Muscle layer of duodenum (tissue), 2 donors: Measurements from ENCODE around the gene TEKT2.

ENCODE experiments used
- H3K27ac ChIP-seq: one replicate; pipeline ENCODE4 v1.7.0; 2013; ENCODE audit warnings: mild to moderate bottlenecking, low read length
- H3K27me3 ChIP-seq: one replicate; pipeline ENCODE4 v1.7.0; 2013; ENCODE audit warnings: low read depth, mild to moderate bottlenecking, control low read depth, low read length
- H3K36me3 ChIP-seq, 2 donors: one replicate each; pipeline ENCODE4 v1.7.0; 2013; ENCODE audit warnings: low read length in 2 of 2, control low read depth in 1 of 2, mild to moderate bottlenecking in 1 of 2; ENCODE audit not compliant: insufficient read depth in 2 of 2, control insufficient read depth in 1 of 2
- H3K4me1 ChIP-seq, 2 donors: one replicate each; pipeline ENCODE4 v1.7.0; 2013; ENCODE audit warnings: low read length in 2 of 2, mild to moderate bottlenecking in 2 of 2, control low read depth in 1 of 2, moderate library complexity in 1 of 2; ENCODE audit not compliant: insufficient read depth in 2 of 2, control insufficient read depth in 1 of 2
- H3K4me3 ChIP-seq, 2 donors: one replicate each; pipeline ENCODE4 v1.7.0; 2013; ENCODE audit warnings: low read length in 2 of 2, low read depth in 1 of 2, mild to moderate bottlenecking in 1 of 2
- H3K9me3 ChIP-seq, 2 donors: one replicate each; pipeline ENCODE4 v1.7.0; 2013; ENCODE audit warnings: low read length in 2 of 2, control low read depth in 1 of 2, mild to moderate bottlenecking in 1 of 2; ENCODE audit not compliant: control insufficient read depth in 1 of 2
- donor health status: healthy.

TEKT2 gene

DNA sequence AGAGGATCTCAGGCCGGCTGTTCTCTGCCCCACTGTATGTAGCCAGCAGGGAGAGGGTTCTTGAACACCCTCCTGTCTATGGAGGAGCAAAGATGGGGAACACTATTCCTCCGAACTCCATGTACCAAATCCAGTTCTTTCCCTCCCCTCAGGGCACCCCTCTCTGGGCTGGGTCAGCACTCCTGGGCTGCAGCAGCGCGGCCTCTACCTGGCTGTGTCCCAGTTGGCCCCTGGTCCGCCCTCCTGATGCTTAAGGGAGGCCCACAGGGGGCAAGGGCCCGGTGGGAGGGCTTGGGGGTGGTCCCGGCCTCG is 4.3 kb downstream of the TEKT2 start:
- Histone ChIP-seq H3K4me3 (peak overlapping the region; percentile 94 to 95), H3K27ac (peak overlapping the region; percentile 45), H3K4me1 (peaks cover 0 to 39% of the 10 kb centered on the region in 2 donors)

DNA sequence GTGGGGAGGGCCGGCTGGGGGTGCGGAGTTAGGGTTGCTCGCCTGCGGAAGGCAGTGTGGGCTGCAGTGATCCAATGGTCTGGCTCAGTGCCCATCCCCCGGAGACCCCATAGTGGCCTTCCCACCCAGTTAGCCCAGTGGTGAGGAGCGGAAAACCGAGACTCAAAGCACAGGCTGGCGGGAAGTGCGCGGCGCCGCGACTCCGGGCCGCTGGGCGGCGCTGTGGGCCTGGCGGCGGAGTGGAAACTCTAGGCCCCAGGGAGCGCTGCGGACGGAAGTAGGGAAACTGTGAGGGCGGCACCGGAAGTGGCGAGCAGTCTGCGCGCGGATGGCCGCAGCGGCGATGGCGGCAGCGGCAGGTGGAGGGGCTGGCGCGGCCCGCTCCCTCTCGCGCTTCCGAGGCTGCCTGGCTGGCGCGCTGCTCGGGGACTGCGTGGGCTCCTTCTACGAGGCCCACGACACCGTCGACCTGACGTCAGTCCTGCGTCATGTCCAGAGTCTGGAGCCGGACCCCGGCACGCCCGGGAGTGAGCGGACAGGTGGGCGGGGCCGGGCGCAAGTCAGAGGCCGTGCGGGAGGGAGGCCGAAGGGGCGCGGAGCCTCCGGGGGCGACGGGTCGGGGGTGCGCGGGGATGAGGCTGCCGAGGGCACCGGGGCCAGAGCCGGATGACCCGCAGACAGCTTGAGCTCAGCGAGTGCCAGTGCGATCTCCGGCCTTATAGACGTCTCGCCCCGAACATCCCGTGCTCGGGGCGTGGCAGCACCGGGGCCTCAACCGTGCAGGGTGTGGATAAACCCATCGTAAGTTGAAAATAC is 4.9 kb downstream of the TEKT2 start, which contains the start of gene ADPRS:
TSS of gene ADPRS (plus strand) at position 316 of the 816 bp plus-strand sequence. CDS start at position 329, 13 bp downstream.
- Histone ChIP-seq H3K27me3 (no peaks in the 10 kb centered on the region), H3K9me3 (no peaks in the 10 kb centered on the region), H3K36me3 (peaks cover 21 to 28% of the 10 kb centered on the region in 2 donors), H3K4me3 (peak within 1 kb of the TSS; percentile 94 to 95), H3K4me1 (peaks cover 0 to 39% of the 10 kb centered on the region in 2 donors), H3K27ac (peak within 1 kb of the TSS; percentile 83)

More for the DNA sequence above, 4.3 kb downstream of the TEKT2 start:
- Histone ChIP-seq H3K9me3 (no peaks in the 10 kb centered on the region), H3K36me3 (peaks cover 16 to 22% of the 10 kb centered on the region in 2 donors), H3K27me3 (no peaks in the 10 kb centered on the region)

- Histone ChIP-seq H3K27me3 (no peaks in the 10 kb centered on the region), H3K4me3 (peak overlapping the region; percentile 94 to 95), H3K4me1 (peaks cover 0 to 35% of the 10 kb centered on the region in 2 donors), H3K36me3 (peaks cover 29 to 36% of the 10 kb centered on the region in 2 donors), H3K27ac (peak overlapping the region; percentile 83), H3K9me3 (no peaks in the 10 kb centered on the region)
Measured at GRCh38 chr1:36089393-36090121, 5.7 kb downstream of the TEKT2 start.

GRCh38 chr1:36091141-36091540 is 7.2 kb downstream of the TEKT2 start:
- Histone ChIP-seq H3K36me3 (peaks cover 37 to 49% of the 10 kb centered on the region in 2 donors), H3K27ac (no peak overlapping the region), H3K9me3 (no peaks in the 10 kb centered on the region), H3K27me3 (no peaks in the 10 kb centered on the region), H3K4me1 (peaks cover 0 to 35% of the 10 kb centered on the region in 2 donors), H3K4me3 (no peak overlapping the region)

GRCh38 chr1:36091698-36092097 is 7.8 kb downstream of the TEKT2 start:
- H3K9me3 ChIP-seq = no peaks in the 10 kb centered on the region
- H3K27ac ChIP-seq = no peak overlapping the region
- peaks cover 0 to 35% of the 10 kb centered on the region in 2 donors for H3K4me1 ChIP-seq
- peaks cover 39 to 54% of the 10 kb centered on the region in 2 donors for H3K36me3 ChIP-seq
- no peaks in the 10 kb centered on the region for H3K27me3 ChIP-seq
- H3K4me3 ChIP-seq = no peak overlapping the region

DNA sequence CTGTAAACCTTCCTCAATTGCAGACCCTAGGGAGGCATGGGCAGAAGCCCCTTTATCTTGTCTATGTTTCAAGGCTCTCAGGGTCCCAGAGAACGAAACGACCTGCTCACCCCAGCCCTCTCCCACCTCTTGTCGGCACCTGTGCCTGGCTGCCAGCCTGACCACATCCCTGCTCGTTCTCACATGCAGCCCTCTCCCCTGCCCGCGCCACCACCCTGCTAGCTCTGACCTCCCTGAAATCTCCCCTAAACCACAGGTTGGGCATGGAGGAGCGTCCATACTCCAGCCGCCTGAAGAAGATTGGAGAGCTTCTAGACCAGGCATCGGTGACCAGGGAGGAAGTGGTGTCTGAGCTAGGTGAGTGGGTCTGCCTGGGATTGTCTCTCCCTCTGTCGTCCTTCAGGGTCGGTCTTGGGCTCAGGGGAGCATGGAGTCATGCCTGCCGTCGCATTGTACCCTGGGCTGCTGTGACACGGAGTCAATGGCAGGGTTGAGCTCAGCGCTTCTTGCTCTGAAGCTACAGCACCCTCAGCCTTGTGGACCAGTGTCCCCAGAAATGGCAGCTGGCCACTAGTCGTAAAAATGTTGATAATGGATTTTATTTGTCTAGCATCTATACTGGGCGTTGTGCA is 8.4 kb downstream of the TEKT2 start:
- H3K4me3 ChIP-seq = no peak overlapping the region
- peaks cover 0 to 35% of the 10 kb centered on the region in 2 donors for H3K4me1 ChIP-seq
- no peak overlapping the region for H3K27ac ChIP-seq
- no peaks in the 10 kb centered on the region for H3K27me3 ChIP-seq
- H3K36me3 ChIP-seq = peaks cover 39 to 54% of the 10 kb centered on the region in 2 donors
- no peaks in the 10 kb centered on the region for H3K9me3 ChIP-seq

- Histone ChIP-seq H3K27me3 (no peaks in the 10 kb centered on the region), H3K27ac (no peak overlapping the region), H3K4me3 (no peak overlapping the region), H3K9me3 (no peaks in the 10 kb centered on the region), H3K36me3 (peaks cover 39 to 54% of the 10 kb centered on the region in 2 donors), H3K4me1 (peaks cover 0 to 35% of the 10 kb centered on the region in 2 donors)
Measured at GRCh38 chr1:36092798-36093185, 8.9 kb downstream of the TEKT2 start.

DNA sequence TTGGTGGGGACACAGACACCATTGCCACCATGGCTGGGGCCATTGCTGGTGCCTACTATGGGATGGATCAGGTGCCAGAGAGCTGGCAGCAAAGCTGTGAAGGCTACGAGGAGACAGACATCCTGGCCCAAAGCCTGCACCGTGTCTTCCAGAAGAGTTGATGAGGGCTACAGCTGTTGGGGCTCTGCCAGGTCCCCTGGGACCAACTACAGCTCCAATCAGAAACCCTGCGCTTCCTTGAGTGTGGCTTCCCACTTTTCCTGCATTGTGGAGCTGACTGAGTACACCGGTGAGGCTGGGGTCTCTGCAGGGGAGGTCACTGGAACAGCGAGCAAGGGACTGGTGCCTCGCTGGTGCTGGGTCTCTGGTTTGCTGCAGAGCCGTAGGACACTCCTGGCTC is 9.3 kb downstream of the TEKT2 start:
- Histone ChIP-seq H3K4me3 (no peak overlapping the region), H3K27me3 (no peaks in the 10 kb centered on the region), H3K36me3 (peaks cover 39 to 54% of the 10 kb centered on the region in 2 donors), H3K9me3 (no peaks in the 10 kb centered on the region), H3K4me1 (peaks cover 0 to 34% of the 10 kb centered on the region in 2 donors), H3K27ac (no peak overlapping the region)

- H3K4me3 ChIP-seq = no peak overlapping the region
- H3K36me3 ChIP-seq = peaks cover 39 to 54% of the 10 kb centered on the region in 2 donors
- no peaks in the 10 kb centered on the region for H3K27me3 ChIP-seq
- no peaks in the 10 kb centered on the region for H3K9me3 ChIP-seq
- H3K4me1 ChIP-seq = peaks cover 0 to 30% of the 10 kb centered on the region in 2 donors
- no peak overlapping the region for H3K27ac ChIP-seq
Measured at GRCh38 chr1:36093929-36094328, 10.0 kb downstream of the TEKT2 start.

- Histone ChIP-seq H3K4me3 (no peak overlapping the region), H3K27me3 (no peaks in the 10 kb centered on the region), H3K27ac (no peak overlapping the region), H3K4me1 (peaks cover 0 to 25% of the 10 kb centered on the region in 2 donors), H3K36me3 (peaks cover 39 to 54% of the 10 kb centered on the region in 2 donors), H3K9me3 (no peaks in the 10 kb centered on the region)
Measured at GRCh38 chr1:36094621-36095061, 10.7 kb downstream of the TEKT2 start.
